Duodenal mucosa (tissue), 2 donors: Measurements from ENCODE around the gene GMIP.
A peak's percentile ranks its signal among the peaks of the same experiment; 100 is the strongest.
"Not testable (repeated sequence)": the region's sequence is repeated elsewhere in the genome, so short reads cannot be mapped to it uniquely, and the experiment has no call there.

Experiments
- H3K27ac ChIP-seq: one replicate; pipeline ENCODE4 v1.7.0; 2013; ENCODE audit warnings: low read depth, low read length
- H3K27me3 ChIP-seq, 2 donors: one replicate each; pipeline ENCODE4 v1.7.0; 2013; ENCODE audit warnings: low read length in 2 of 2, control low read depth in 1 of 2; ENCODE audit not compliant: insufficient read depth in 2 of 2, control insufficient read depth in 1 of 2
- H3K36me3 ChIP-seq, 2 donors: one replicate each; pipeline ENCODE4 v1.7.0; 2013; ENCODE audit warnings: low read length in 2 of 2, control low read depth in 1 of 2; ENCODE audit not compliant: insufficient read depth in 2 of 2, control insufficient read depth in 1 of 2
- H3K4me1 ChIP-seq, 2 donors: one replicate each; pipeline ENCODE4 v1.7.0; 2013; ENCODE audit warnings: low read length in 2 of 2, control low read depth in 1 of 2; ENCODE audit not compliant: insufficient read depth in 2 of 2, control insufficient read depth in 1 of 2
- H3K4me3 ChIP-seq, 2 donors: one replicate each; pipeline ENCODE4 v1.7.0; 2013; ENCODE audit warnings: low read length in 2 of 2, low read depth in 1 of 2
- H3K9ac ChIP-seq, 2 donors: one replicate each; pipeline ENCODE4 v1.7.0; 2013; ENCODE audit warnings: low read length in 2 of 2, low read depth in 1 of 2
- H3K9me3 ChIP-seq, 2 donors: one replicate each; pipeline ENCODE4 v1.7.0; 2013; ENCODE audit warnings: low read length in 2 of 2, control low read depth in 1 of 2; ENCODE audit not compliant: control insufficient read depth in 1 of 2

The GMIP gene

GRCh38 chr19:19610376-19611202 lies 32.9 kb downstream of the GMIP start:
- Histone ChIP-seq H3K27ac (no peak overlapping the region), H3K9ac (no peak overlapping the region), H3K36me3 (no peaks in the 10 kb centered on the region), H3K4me1 (peaks cover 5 to 9% of the 10 kb centered on the region in 2 donors), H3K9me3 (no peaks in the 10 kb centered on the region), H3K4me3 (no peak overlapping the region), H3K27me3 (no peaks in the 10 kb centered on the region)

GRCh38 chr19:19606686-19607085 lies 36.8 kb downstream of the GMIP start:
- not testable (repeated sequence) for H3K36me3 ChIP-seq, H3K27me3 ChIP-seq, H3K9me3 ChIP-seq, H3K27ac ChIP-seq, H3K9ac ChIP-seq, H3K4me3 ChIP-seq
- peaks cover 5 to 14% of the 10 kb centered on the region in 2 donors for H3K4me1 ChIP-seq

- H3K4me1 ChIP-seq = peaks cover 5 to 20% of the 10 kb centered on the region in 2 donors
- H3K4me3 ChIP-seq = peak overlapping the region in 1 of 2 donors; percentile 19
- no peaks in the 10 kb centered on the region for H3K36me3 ChIP-seq
- no peaks in the 10 kb centered on the region for H3K27me3 ChIP-seq
- H3K9ac ChIP-seq = peak overlapping the region in 1 of 2 donors; percentile 20
- H3K9me3 ChIP-seq = no peaks in the 10 kb centered on the region
- peak overlapping the region; percentile 7 for H3K27ac ChIP-seq
Measured at GRCh38 chr19:19606021-19606420, 37.4 kb downstream of the GMIP start.

- Histone ChIP-seq H3K9ac (no peak overlapping the region), H3K27ac (no peak overlapping the region), H3K27me3 (no peaks in the 10 kb centered on the region), H3K36me3 (no peaks in the 10 kb centered on the region), H3K4me3 (no peak overlapping the region), H3K9me3 (no peaks in the 10 kb centered on the region), H3K4me1 (peaks cover 5 to 20% of the 10 kb centered on the region in 2 donors)
Measured at GRCh38 chr19:19602713-19603324, 40.6 kb downstream of the GMIP start.

- no peaks in the 10 kb centered on the region for H3K9me3 ChIP-seq
- H3K4me3 ChIP-seq = no peak overlapping the region
- H3K9ac ChIP-seq = no peak overlapping the region
- H3K27me3 ChIP-seq = no peaks in the 10 kb centered on the region
- H3K36me3 ChIP-seq = no peaks in the 10 kb centered on the region
- peaks cover 5 to 20% of the 10 kb centered on the region in 2 donors for H3K4me1 ChIP-seq
- H3K27ac ChIP-seq = no peak overlapping the region
Measured at GRCh38 chr19:19602136-19602712, 41.2 kb downstream of the GMIP start.

- Histone ChIP-seq H3K36me3 (no peaks in the 10 kb centered on the region), H3K9me3 (no peaks in the 10 kb centered on the region), H3K27me3 (no peaks in the 10 kb centered on the region), H3K4me3 (no peak overlapping the region), H3K4me1 (peaks cover 0 to 16% of the 10 kb centered on the region in 2 donors), H3K9ac (no peak overlapping the region), H3K27ac (no peak overlapping the region)
Measured at GRCh38 chr19:19600793-19601330, 42.6 kb downstream of the GMIP start.

- not testable (repeated sequence) for H3K9ac ChIP-seq, H3K36me3 ChIP-seq, H3K4me3 ChIP-seq, H3K27ac ChIP-seq, H3K9me3 ChIP-seq, H3K27me3 ChIP-seq
- H3K4me1 ChIP-seq = peaks cover 0 to 23% of the 10 kb centered on the region in 2 donors
Measured at GRCh38 chr19:19598728-19599451, 44.6 kb downstream of the GMIP start.

- no peak overlapping the region for H3K27ac ChIP-seq
Measured at GRCh38 chr19:19597809-19598306, 45.6 kb downstream of the GMIP start.

GRCh38 chr19:19595171-19595701 lies 48.2 kb downstream of the GMIP start:
- Histone ChIP-seq H3K27ac (no peak overlapping the region), H3K9me3 (no peaks in the 10 kb centered on the region), H3K4me1 (peaks cover 12 to 17% of the 10 kb centered on the region in 2 donors), H3K36me3 (no peaks in the 10 kb centered on the region), H3K27me3 (no peaks in the 10 kb centered on the region), H3K4me3 (no peak overlapping the region), H3K9ac (peak overlapping the region in 1 of 2 donors; percentile 18)

More at GRCh38 chr19:19597809-19598306, 45.6 kb downstream of the GMIP start:
- no peaks in the 10 kb centered on the region for H3K9me3 ChIP-seq
- no peaks in the 10 kb centered on the region for H3K27me3 ChIP-seq
- no peak overlapping the region for H3K4me3 ChIP-seq
- no peaks in the 10 kb centered on the region for H3K36me3 ChIP-seq
- peaks cover 0 to 22% of the 10 kb centered on the region in 2 donors for H3K4me1 ChIP-seq
- no peak overlapping the region for H3K9ac ChIP-seq
